Measurements from ENCODE around the gene LARGE1.

DNA sequence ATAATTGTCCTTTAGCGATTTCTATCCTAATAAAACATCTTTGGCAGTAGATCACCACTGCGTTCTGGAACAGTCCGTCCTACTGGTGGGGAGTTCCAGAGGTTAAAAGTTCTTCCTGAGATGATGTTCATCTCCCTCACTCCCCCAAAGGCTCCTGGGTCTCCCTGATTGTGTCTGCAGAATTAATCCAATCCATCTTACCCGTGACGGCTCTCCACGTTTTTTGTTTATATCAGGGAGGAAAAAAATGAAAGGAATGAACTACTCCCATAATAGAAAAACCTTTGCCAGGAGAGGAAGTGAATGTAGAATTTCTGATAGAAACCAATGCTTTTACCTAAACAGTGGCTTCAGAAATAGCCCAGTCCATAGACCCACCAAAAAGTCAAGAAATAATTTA is 81.6 kb downstream of the LARGE1 start:
- TF ChIP-seq, protein P1, sequence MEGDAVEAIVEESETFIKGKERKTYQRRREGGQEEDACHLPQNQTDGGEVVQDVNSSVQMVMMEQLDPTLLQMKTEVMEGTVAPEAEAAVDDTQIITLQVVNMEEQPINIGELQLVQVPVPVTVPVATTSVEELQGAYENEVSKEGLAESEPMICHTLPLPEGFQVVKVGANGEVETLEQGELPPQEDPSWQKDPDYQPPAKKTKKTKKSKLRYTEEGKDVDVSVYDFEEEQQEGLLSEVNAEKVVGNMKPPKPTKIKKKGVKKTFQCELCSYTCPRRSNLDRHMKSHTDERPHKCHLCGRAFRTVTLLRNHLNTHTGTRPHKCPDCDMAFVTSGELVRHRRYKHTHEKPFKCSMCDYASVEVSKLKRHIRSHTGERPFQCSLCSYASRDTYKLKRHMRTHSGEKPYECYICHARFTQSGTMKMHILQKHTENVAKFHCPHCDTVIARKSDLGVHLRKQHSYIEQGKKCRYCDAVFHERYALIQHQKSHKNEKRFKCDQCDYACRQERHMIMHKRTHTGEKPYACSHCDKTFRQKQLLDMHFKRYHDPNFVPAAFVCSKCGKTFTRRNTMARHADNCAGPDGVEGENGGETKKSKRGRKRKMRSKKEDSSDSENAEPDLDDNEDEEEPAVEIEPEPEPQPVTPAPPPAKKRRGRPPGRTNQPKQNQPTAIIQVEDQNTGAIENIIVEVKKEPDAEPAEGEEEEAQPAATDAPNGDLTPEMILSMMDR (IDR thresholded peaks at IDR 0.05; ENCODE audit: low read length): no peak
- TF ChIP-seq EZH2 (IDR thresholded peaks at IDR 0.05; ENCODE audit: borderline replicate concordance, low read length): no peak
